BLaER1 treated with 17β-estradiol and CSF1 and Interleukin-3, amounts not matched to agents 10 nM and 100 nM (cell line): Measurements from ENCODE around the gene SLC5A1.

ENCODE experiments used
- H3K27ac ChIP-seq, 11 experiments: shearing (Covaris generic); formaldehyde crosslinking; 2 replicates each; pipeline ENCODE4 v1.8.1; 2022
- H3K27me3 ChIP-seq, 11 experiments: shearing (Covaris generic); formaldehyde crosslinking; 2 replicates each; pipeline ENCODE4 v1.8.1; 2022
- H3K36me3 ChIP-seq, 11 experiments: shearing (Covaris generic); formaldehyde crosslinking; 2 replicates each; pipeline ENCODE4 v1.8.1; 2022
- H3K4me1 ChIP-seq, 10 experiments: shearing (Covaris generic); formaldehyde crosslinking; 2 replicates each; pipeline ENCODE4 v1.8.1; 2022
- H3K4me2 ChIP-seq, 11 experiments: shearing (Covaris generic); formaldehyde crosslinking; 2 replicates each; pipeline ENCODE4 v1.8.1; 2022
- H3K4me3 ChIP-seq, 10 experiments: shearing (Covaris generic); formaldehyde crosslinking; 2 replicates each; pipeline ENCODE4 v1.8.1; 2022
- H3K9ac ChIP-seq, 11 experiments: shearing (Covaris generic); formaldehyde crosslinking; 2 replicates each; pipeline ENCODE4 v1.8.1; 2022
- H3K9me3 ChIP-seq, 11 experiments: shearing (Covaris generic); formaldehyde crosslinking; replicated peaks in 1 of 11; 2 replicates each; pipeline ENCODE4 v1.8.1; 2022
- H4K20me1 ChIP-seq, 11 experiments: shearing (Covaris generic); formaldehyde crosslinking; 2 replicates each; pipeline ENCODE4 v1.8.1; 2022
- Cebpa-rat ChIP-seq, 11 experiments: shearing (Covaris generic); IDR thresholded peaks; 2 replicates each; pipeline ENCODE4 v1.8.1; 2022

Gene SLC5A1

GRCh38 chr22:32079130-32080089, 36.3 kb downstream of the SLC5A1 start:
- no peaks in the 10 kb centered on the region for H3K36me3 ChIP-seq
- H4K20me1 ChIP-seq: no peaks in the 10 kb centered on the region
- no peak overlapping the region for H3K4me3 ChIP-seq
- H3K27ac ChIP-seq: no peak overlapping the region
- H3K9ac ChIP-seq: no peak overlapping the region
- no peak overlapping the region for H3K4me2 ChIP-seq
- H3K27me3 ChIP-seq: no peaks in the 10 kb centered on the region
- no peaks in the 10 kb centered on the region for H3K9me3 ChIP-seq
- H3K4me1 ChIP-seq: peaks cover 0 to 8% (median 0%) of the 10 kb centered on the region in 10 experiments; a peak in 8 of 20 replicates
- no peak for TF ChIP-seq Cebpa-rat (IDR thresholded peaks at IDR 0.05)

GRCh38 chr22:32080904-32081303, 37.8 kb downstream of the SLC5A1 start:
- TF ChIP-seq Cebpa-rat (IDR thresholded peaks at IDR 0.05): no peak
- H3K9ac ChIP-seq: no peak overlapping the region
- no peaks in the 10 kb centered on the region for H3K27me3 ChIP-seq
- no peak overlapping the region for H3K27ac ChIP-seq
- H3K4me1 ChIP-seq: peaks cover 0 to 8% (median 0%) of the 10 kb centered on the region in 10 experiments; a peak in 8 of 20 replicates
- H3K9me3 ChIP-seq: no peaks in the 10 kb centered on the region
- no peak overlapping the region for H3K4me2 ChIP-seq
- no peak overlapping the region for H3K4me3 ChIP-seq
- H4K20me1 ChIP-seq: no peaks in the 10 kb centered on the region
- H3K36me3 ChIP-seq: no peaks in the 10 kb centered on the region

DNA sequence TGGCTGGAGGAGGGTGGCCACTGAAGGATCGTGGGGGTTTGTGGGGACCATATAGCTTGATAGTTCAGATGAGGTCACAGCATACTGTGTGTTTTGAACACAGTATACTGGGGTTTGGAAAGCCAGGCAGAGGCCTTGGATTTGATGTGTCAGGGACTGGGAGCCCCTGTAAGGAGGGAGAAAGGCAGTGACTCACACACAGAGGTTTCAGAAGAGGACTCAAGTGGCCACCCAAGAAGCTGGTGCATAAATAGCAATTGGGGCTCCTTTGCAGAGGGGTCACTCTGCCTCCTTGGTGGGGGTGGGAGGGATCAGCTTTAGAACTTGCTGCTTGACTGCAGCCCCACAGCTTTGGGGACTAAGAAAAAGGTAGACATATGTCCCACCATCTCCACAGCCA, 39.3 kb downstream of the SLC5A1 start:
- TF ChIP-seq Cebpa-rat (IDR thresholded peaks at IDR 0.05): no peak
- Histone ChIP-seq H3K36me3 (no peaks in the 10 kb centered on the region), H3K9ac (no peak overlapping the region), H3K27ac (no peak overlapping the region), H3K4me3 (no peak overlapping the region), H3K4me1 (peaks cover 0 to 8% (median 0%) of the 10 kb centered on the region in 10 experiments; a peak in 6 of 20 replicates), H3K9me3 (no peaks in the 10 kb centered on the region), H3K4me2 (peak overlapping the region in 3 of 11 experiments; percentile 7 to 38 (median 21); a peak in 1 of 22 replicates), H3K27me3 (no peaks in the 10 kb centered on the region), H4K20me1 (no peaks in the 10 kb centered on the region)

DNA sequence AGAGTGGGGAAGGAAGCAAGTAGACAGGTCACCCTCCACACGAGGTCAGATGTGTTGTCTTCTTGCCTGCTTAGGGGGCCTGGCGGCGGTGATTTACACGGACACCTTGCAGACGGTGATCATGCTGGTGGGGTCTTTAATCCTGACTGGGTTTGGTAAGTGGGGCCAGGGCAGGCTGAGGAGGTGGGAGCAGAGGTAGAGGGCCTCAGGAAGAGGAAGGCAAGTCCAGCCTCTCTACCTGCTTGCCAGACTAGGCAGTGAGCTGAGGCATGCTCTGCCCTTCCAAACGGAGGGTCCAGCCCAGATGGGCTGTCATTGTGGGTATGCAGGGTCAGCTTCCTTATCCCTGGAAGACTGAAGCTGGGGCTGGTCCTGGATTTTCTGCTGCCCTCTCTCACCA, 39.9 kb downstream of the SLC5A1 start:
- H3K4me1 ChIP-seq: peaks cover 0 to 8% (median 0%) of the 10 kb centered on the region in 10 experiments; a peak in 6 of 20 replicates
- no peaks in the 10 kb centered on the region for H3K36me3 ChIP-seq
- H3K4me2 ChIP-seq: peak overlapping the region in 3 of 11 experiments; percentile 7 to 38 (median 21); a peak in 4 of 22 replicates
- no peak overlapping the region for H3K4me3 ChIP-seq
- H3K9me3 ChIP-seq: no peaks in the 10 kb centered on the region
- no peak overlapping the region for H3K9ac ChIP-seq
- no peak for TF ChIP-seq Cebpa-rat (IDR thresholded peaks at IDR 0.05)
- no peaks in the 10 kb centered on the region for H3K27me3 ChIP-seq
- no peaks in the 10 kb centered on the region for H4K20me1 ChIP-seq
- H3K27ac ChIP-seq: no peak overlapping the region

DNA sequence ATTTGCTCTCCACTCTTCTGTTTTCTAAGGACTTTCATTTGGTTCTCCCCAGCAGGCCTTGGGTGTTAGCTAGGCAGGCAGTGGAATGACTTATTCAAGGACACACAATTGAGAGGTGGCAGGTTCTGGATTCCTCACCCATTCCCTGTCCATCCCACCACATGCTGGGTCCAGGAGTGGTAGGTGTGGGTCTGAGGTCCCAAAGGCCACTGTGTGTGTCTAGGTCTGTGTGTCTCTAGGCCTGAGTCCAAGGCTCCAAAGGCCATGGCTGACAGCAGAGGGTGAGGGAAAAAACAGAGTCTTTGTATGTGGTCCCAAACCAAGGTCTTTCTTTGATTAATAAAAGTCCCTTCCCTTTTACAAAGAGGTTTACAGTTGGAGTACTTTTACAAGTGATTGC, 40.8 kb downstream of the SLC5A1 start:
- Histone ChIP-seq H3K9me3 (no peaks in the 10 kb centered on the region), H3K27me3 (no peaks in the 10 kb centered on the region), H4K20me1 (no peaks in the 10 kb centered on the region), H3K36me3 (no peaks in the 10 kb centered on the region), H3K4me3 (no peak overlapping the region), H3K9ac (no peak overlapping the region), H3K4me1 (peaks cover 0 to 8% (median 0%) of the 10 kb centered on the region in 10 experiments; a peak in 6 of 20 replicates), H3K4me2 (no peak overlapping the region), H3K27ac (no peak overlapping the region)
- TF ChIP-seq Cebpa-rat (IDR thresholded peaks at IDR 0.05): no peak

DNA sequence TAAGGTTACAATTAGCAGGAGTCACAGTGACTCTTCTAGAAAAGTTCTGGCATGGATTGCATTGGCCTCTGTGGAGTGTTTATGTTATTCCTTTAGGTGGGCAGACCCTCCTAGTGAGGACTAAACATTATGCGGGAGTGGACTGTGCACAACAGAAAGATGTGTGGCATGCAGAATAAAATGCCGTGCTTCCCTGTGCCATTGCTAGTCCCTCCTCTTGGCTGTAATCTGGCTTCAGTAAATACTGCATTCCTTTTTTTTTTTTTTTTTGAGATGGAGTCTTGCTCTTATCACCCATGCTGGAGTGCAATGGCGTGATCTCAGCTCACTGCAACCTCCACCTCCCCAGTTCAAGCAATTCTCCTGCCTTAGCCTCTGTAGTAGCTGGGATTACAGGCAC, 45.0 kb downstream of the SLC5A1 start:
- H3K27me3 ChIP-seq: no peaks in the 10 kb centered on the region
- no peak overlapping the region for H3K9ac ChIP-seq
- H3K9me3 ChIP-seq: no peaks in the 10 kb centered on the region
- no peaks in the 10 kb centered on the region for H3K36me3 ChIP-seq
- TF ChIP-seq Cebpa-rat (IDR thresholded peaks at IDR 0.05): no peak
- no peak overlapping the region for H3K4me2 ChIP-seq
- no peak overlapping the region for H3K27ac ChIP-seq
- peaks cover 0 to under 1% (median 0%) of the 10 kb centered on the region in 10 experiments; a peak in 4 of 20 replicates for H3K4me1 ChIP-seq
- H3K4me3 ChIP-seq: no peak overlapping the region
- H4K20me1 ChIP-seq: no peaks in the 10 kb centered on the region

GRCh38 chr22:32097018-32097417, 54.0 kb downstream of the SLC5A1 start:
- Histone ChIP-seq H3K4me2 (no peak overlapping the region), H3K9me3 (no peaks in the 10 kb centered on the region), H3K36me3 (no peaks in the 10 kb centered on the region), H3K9ac (no peak overlapping the region), H3K4me3 (no peak overlapping the region), H3K27ac (no peak overlapping the region), H4K20me1 (no peaks in the 10 kb centered on the region), H3K4me1 (no peaks in the 10 kb centered on the region), H3K27me3 (no peaks in the 10 kb centered on the region)
- TF ChIP-seq Cebpa-rat (IDR thresholded peaks at IDR 0.05): no peak

DNA sequence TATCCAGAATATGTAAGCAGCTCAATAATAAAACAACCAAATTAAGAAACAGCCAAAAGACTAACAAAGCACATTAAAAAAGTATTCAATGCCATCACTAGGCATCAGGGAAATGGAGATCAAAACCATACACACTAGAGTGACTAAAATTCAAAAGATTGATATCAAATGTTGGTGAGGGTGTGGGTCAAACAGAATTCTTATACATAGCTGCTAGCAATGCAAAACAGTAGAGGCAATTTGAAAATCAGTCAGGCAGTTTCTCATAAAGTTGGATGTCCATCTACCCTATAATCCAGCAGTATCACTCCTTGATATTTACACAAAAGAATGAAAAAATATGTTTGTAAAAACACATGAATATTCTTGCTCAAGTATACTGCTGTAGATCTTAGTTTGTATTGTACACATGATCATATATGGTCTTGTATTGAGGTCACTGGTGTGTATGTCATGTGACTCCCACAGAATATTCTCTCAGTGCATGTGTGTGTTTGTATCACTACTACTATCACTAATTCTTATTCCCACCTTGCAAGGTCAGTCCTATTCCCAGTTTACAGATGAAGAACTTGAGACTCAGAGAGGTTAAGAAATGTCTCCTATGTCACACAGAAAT, 54.9 kb downstream of the SLC5A1 start:
- Histone ChIP-seq H3K4me2 (no peak overlapping the region), H3K27me3 (no peaks in the 10 kb centered on the region), H3K36me3 (no peaks in the 10 kb centered on the region), H4K20me1 (no peaks in the 10 kb centered on the region), H3K9me3 (no peaks in the 10 kb centered on the region), H3K4me1 (no peaks in the 10 kb centered on the region), H3K4me3 (no peak overlapping the region), H3K9ac (no peak overlapping the region), H3K27ac (no peak overlapping the region)
- TF ChIP-seq Cebpa-rat (IDR thresholded peaks at IDR 0.05): no peak

DNA sequence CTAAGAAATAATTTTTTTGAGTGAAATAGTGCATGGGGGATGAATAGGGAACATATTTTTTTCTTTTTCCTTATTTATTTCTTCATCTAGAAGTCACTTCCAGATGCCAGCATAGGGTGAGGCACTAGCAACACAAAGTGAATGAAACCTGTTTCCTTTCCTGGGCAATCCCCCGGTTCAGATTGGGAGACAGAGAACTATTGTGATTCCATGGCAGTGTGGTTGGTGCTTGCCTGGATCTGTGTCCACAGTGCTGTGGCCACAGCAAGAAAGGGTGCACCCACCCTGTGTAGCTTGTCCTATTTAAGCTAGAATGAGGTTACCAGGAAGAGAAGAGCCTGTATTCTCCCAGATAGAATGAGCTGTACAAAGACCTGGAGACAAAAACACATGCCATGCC, 57.6 kb downstream of the SLC5A1 start:
- Histone ChIP-seq H3K4me1 (no peaks in the 10 kb centered on the region), H3K9ac (no peak overlapping the region), H4K20me1 (no peaks in the 10 kb centered on the region), H3K4me3 (no peak overlapping the region), H3K9me3 (no peaks in the 10 kb centered on the region), H3K27me3 (no peaks in the 10 kb centered on the region), H3K4me2 (no peak overlapping the region), H3K36me3 (no peaks in the 10 kb centered on the region), H3K27ac (no peak overlapping the region)
- TF ChIP-seq Cebpa-rat (IDR thresholded peaks at IDR 0.05): no peak
